Measurements from ENCODE around the gene CREB3L1.

- TF ChIP-seq POLR2A (IDR thresholded peaks at IDR 0.05) (no peak), CTCF (IDR thresholded peaks at IDR 0.05) (no peak)
These were observed 6.1 kb upstream of the CREB3L1 start for GRCh38 chr11:46271407-46271806.

Data from sigmoid colon (tissue), 3 donors.